EL (cell line): ENCODE measurements around the gene ZNF76.

Source experiments
- DNase-seq: peaks from one replicate; pipeline ENCODE4 v3.0.0-alpha.2; 2016

ZNF76 gene

GRCh38 chr6:35273822-35274559, 14.5 kb downstream of the ZNF76 start:
- DNase-seq = no peak

- no peak for DNase-seq
These were observed 16.3 kb downstream of the ZNF76 start for GRCh38 chr6:35275744-35276260.

GRCh38 chr6:35278708-35279107, 19.2 kb downstream of the ZNF76 start:
- no peak for DNase-seq

- no peak for DNase-seq
These were observed 21.4 kb downstream of the ZNF76 start for GRCh38 chr6:35280903-35281302.

DNA sequence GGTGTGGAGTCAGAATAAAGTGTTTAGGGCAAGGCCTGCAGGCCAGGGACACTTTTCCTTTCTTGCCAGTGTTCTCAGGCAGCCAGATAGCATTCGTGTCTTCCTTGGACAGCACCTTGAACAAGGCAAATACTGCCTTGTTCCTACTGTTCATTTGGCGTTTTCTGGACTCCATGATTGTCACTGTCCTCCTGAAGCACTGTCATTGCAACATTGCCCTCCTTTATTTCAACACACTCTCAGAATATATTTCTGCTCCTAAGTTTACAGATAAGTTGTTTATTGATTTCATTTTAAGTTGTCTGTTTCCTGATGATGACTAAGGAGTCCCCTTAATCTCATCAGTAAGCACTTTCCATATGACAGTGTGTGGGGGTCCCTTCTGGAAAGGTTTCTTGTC, 22.9 kb downstream of the ZNF76 start:
- DNase-seq = no peak

GRCh38 chr6:35283361-35283760, 23.8 kb downstream of the ZNF76 start:
- no peak for DNase-seq

DNA sequence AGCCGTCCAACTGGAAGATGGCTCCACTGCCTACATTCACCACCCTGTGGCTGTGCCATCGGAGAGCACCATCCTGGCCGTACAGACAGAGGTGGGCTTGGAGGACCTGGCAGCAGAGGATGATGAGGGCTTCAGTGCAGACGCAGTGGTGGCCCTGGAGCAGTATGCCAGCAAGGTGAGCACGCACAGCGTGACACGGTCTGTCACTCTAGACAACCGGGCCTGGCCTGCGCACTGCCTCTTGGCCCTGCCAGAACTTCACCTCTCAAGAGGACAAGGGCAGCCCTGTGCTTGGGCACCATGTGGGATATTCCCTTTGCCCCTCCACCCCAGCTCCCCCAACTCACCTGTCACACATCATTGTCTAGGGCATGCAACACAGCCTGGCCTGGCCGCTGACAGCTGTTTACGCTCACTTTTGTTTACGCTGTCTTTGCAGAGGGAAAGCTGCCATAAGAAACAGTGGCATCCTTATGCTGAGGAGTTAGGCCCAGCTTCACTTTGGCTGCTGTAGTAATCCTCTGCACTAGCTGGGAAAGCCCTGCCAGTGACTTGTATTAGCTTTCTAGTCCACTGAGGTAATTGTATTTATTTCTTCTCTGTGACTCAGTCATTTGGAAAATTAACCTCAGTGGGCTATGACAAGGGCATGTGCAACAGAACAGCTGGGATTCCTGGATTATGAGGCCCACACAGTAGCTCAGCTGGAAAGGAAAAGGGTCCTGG, 28.3 kb downstream of the ZNF76 start:
- no peak for DNase-seq

GRCh38 chr6:35288834-35289233, 29.3 kb downstream of the ZNF76 start:
- DNase-seq = no peak

DNA sequence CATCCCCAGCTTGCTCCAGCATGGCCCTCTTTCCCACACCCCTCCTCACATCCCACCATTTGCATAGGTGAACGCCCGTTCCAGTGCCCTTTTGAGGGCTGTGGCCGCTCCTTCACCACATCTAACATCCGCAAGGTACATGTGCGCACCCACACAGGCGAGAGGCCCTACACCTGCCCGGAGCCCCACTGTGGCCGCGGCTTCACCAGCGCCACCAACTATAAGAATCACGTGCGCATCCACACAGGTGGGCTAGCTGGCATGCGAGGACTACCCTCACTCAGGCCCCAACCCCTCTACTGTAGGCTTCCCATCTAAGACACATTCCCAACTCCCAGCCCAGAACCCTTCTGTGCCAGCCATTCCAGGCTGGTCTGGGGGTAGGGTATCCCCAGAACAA, 32.0 kb downstream of the ZNF76 start:
- no peak for DNase-seq

GRCh38 chr6:35292494-35292893, 33.0 kb downstream of the ZNF76 start:
- no peak for DNase-seq

GRCh38 chr6:35293681-35294080, 34.1 kb downstream of the ZNF76 start:
- DNase-seq = no peak

DNA sequence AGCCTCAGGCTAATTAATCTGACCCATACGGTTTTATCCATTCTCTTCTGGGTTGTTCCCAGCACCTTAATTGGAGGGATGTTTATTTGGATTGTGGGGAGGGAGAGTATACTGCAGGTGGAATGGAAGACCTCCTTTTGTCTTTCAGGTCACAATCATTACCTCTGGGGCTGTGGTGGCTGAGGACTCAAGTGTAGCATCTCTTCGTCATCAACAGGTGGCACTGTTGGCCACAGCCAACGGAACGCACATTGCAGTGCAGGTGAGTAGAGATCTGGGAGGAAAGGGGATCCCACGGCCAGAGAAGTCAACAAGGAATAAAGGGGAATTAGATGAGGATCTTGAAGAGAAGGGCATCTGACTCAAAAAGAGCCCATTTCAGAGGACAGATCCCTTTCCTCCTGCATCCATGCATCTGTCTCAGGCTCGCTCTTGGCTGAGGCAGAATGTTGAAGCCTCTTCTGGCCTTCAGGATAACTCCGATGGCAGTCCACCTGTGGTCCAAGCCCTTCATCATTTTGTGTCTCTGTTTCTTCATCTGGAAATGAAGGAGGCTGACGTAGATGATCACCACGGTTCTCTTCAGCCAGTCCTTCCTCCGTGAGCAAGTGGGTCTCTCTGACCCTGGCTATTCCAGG, 34.9 kb downstream of the ZNF76 start:
- peak; percentile 36 for DNase-seq

GRCh38 chr6:35295036-35295435, 35.5 kb downstream of the ZNF76 start:
- DNase-seq = no peak

- DNase-seq = no peak
These were observed 36.2 kb downstream of the ZNF76 start for GRCh38 chr6:35295521-35296315.

DNA sequence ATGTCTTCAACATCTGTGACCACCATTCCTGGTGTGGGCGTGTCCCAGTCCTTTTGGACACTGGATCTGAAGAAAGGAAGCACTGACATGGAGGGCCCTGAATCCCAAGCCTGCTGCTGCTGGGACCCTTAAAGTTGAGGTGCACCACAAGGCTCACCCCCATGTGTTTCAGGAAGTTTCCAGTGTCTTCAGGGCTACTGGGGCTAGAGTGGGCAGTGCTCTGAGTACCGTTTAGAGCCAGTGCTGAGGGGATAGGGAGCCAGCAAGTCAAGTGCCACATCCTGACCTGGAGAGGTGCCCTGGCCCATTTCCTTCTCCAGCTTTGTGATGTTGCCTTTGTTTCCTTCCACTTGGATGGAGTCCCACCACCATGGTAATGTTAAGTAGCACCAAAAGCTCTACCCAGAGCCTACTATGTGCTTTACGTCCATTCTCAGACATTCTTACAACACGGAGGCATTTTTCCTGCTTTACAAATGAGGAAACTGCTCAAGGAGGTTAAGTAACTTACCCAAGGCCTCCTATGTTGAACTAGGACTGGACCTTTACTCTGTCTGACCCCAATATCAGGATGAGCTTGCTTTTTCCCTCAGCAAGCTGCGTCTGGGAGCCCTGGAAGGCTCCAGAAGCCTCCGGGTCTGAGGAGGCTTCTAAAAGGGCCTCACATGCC, 37.5 kb downstream of the ZNF76 start:
- no peak for DNase-seq

- peak; percentile 74 for DNase-seq
These were observed 38.3 kb downstream of the ZNF76 start, which contains the start of gene DEF6 for GRCh38 chr6:35297601-35298481. TSS of gene DEF6 (plus strand) at chr6:35297818. CDS start at chr6:35297857, 39 bp downstream.

GRCh38 chr6:35298625-35299140, 39.1 kb downstream of the ZNF76 start:
- no peak for DNase-seq

DNA sequence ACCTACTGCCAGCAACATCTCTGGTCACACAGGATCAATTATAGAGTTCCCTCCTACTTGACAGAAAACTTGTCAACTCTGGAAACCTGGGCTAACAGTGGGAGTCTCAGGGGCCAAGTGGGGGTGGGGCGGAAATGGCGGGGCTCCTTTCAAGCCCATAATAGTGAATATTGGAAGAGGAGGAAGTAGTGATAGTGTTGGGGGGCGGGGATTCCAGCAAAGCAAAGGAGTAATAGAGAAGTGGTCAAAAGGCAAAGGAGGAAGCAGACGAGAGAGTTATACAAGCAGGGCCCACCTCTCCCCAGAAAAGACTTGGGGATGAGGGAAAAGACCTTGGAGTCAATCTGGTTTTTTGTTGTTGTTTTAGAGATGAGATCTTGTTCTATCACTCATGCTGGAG, 40.1 kb downstream of the ZNF76 start:
- no peak for DNase-seq

DNA sequence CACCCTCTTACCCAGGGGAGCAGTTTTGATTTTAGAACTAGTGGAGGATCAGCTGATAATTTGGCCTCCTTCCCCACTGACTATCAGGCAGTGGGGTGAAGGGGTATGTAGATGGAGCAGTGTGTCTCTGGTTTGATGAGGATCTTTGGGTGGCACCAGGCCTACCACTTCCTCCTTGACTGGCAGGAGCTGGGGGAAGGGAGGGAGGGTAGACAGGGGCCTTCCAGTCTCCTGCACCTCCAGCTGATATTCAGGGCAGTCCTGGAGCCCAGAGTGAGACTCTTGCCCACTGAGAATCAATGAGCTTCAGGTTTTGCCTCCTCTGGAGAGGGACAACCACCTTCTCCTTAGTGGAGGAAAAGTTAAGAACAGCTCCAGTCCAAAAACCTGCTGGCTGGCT, 41.3 kb downstream of the ZNF76 start:
- DNase-seq = no peak

- DNase-seq = peak; percentile 39
These were observed 43.2 kb downstream of the ZNF76 start for GRCh38 chr6:35302604-35303241.
